ENCODE data around the gene PRKCI.
"Not testable (repeated sequence)": the region's sequence is repeated elsewhere in the genome, so short reads cannot be mapped to it uniquely, and the experiment has no call there.

Gene PRKCI

GRCh38 chr3:170301405-170301804 is 79.2 kb downstream of the PRKCI start:
- no peak for DNase-seq

- no peak for DNase-seq
Measured at GRCh38 chr3:170302008-170302407, 79.8 kb downstream of the PRKCI start.

- no peak for DNase-seq
Measured at GRCh38 chr3:170306015-170306414, 83.8 kb downstream of the PRKCI start.

- no peak for DNase-seq
Measured at GRCh38 chr3:170307671-170308405, 85.6 kb downstream of the PRKCI start.

GRCh38 chr3:170309046-170309445 is 86.8 kb downstream of the PRKCI start:
- DNase-seq = no peak

GRCh38 chr3:170317954-170318353 is 95.7 kb downstream of the PRKCI start:
- no peak for DNase-seq

GRCh38 chr3:170320461-170321121 is 98.4 kb downstream of the PRKCI start:
- no peak for DNase-seq

GRCh38 chr3:170321321-170322034 is 99.3 kb downstream of the PRKCI start:
- DNase-seq = no peak

GRCh38 chr3:170322566-170323269 is 100.5 kb downstream of the PRKCI start:
- no peak for DNase-seq

- no peak for DNase-seq
Measured at GRCh38 chr3:170323331-170323730, 101.1 kb downstream of the PRKCI start.

- DNase-seq = no peak
Measured at GRCh38 chr3:170324962-170325361, 102.7 kb downstream of the PRKCI start.

GRCh38 chr3:170327040-170327808 is 105.0 kb downstream of the PRKCI start:
- DNase-seq = no peak

- DNase-seq = not testable (repeated sequence)
Measured at GRCh38 chr3:170327868-170328548, 105.8 kb downstream of the PRKCI start.

GRCh38 chr3:170330366-170330765 is 108.1 kb downstream of the PRKCI start:
- no peak for DNase-seq

GRCh38 chr3:170331143-170331542 is 108.9 kb downstream of the PRKCI start:
- no peak for DNase-seq

GRCh38 chr3:170337420-170337819 is 115.2 kb downstream of the PRKCI start:
- DNase-seq = no peak

- no peak for DNase-seq
Measured at GRCh38 chr3:170338690-170339340, 116.6 kb downstream of the PRKCI start.

- not testable (repeated sequence) for DNase-seq
Measured at GRCh38 chr3:170342273-170342672, 120.0 kb downstream of the PRKCI start.

GRCh38 chr3:170343859-170344258 is 121.6 kb downstream of the PRKCI start:
- DNase-seq = not testable (repeated sequence)

- no peak for DNase-seq
Measured at GRCh38 chr3:170344971-170345370, 122.7 kb downstream of the PRKCI start.

Data from activated T-cell treated with anti-CD3 and anti-CD28 coated beads, Interleukin-2, amount 50 U/mL, for 48 hours (primary cell).